ENCODE data around the gene GTF3C1.

GRCh38 chr16:27465483-27465879, 84.2 kb downstream of the GTF3C1 start:
- TF ChIP-seq BACH2 (CRISPR knock-in tag; IDR thresholded peaks at IDR 0.05; ENCODE audit: borderline replicate concordance) (no peak), PATZ1 (CRISPR knock-in tag; IDR thresholded peaks at IDR 0.05; ENCODE audit: borderline replicate concordance) (no peak), ZNF565 (CRISPR knock-in tag; conservative IDR thresholded peaks at IDR 0.05; ENCODE audit: low read depth) (no peak), POU6F1 (CRISPR knock-in tag; IDR thresholded peaks at IDR 0.05; ENCODE audit: borderline replicate concordance, low read depth) (no peak), ZFP3 (CRISPR knock-in tag; IDR thresholded peaks at IDR 0.05) (no peak), SNAI2 (CRISPR knock-in tag; IDR thresholded peaks at IDR 0.05) (no peak), ESRRG (CRISPR knock-in tag; IDR thresholded peaks at IDR 0.05) (no peak), ARNTL (CRISPR knock-in tag; IDR thresholded peaks at IDR 0.05; ENCODE audit: borderline replicate concordance, low read depth) (no peak), CSDC2 (CRISPR knock-in tag; IDR thresholded peaks at IDR 0.05) (no peak), CREB5 (CRISPR knock-in tag; IDR thresholded peaks at IDR 0.05; ENCODE audit: low read depth) (no peak), TCF4 (CRISPR knock-in tag; IDR thresholded peaks at IDR 0.05; ENCODE audit: borderline replicate concordance) (no peak), ZFP30 (CRISPR knock-in tag; IDR thresholded peaks at IDR 0.05) (no peak), ISL1 (CRISPR knock-in tag; IDR thresholded peaks at IDR 0.05) (no peak)
